Mesendoderm (in vitro differentiated cells): ENCODE results near the gene RPL9.

Experiments used
- DNase-seq: peaks from one replicate; pipeline ENCODE4 v3.0.0; 2013
- H2AK5ac ChIP-seq: 2 replicates; pipeline ENCODE4 v1.6.1; 2013; ENCODE audit warnings: low read length, inconsistent platforms
- H2BK120ac ChIP-seq: 2 replicates; pipeline ENCODE4 v1.6.1; 2013; ENCODE audit warnings: low read depth, mild to moderate bottlenecking, low read length, moderate library complexity, mixed read lengths
- H2BK15ac ChIP-seq: replicated peaks from 2 replicates; pipeline ENCODE4 v1.6.1; 2013; ENCODE audit warnings: low read depth, mild to moderate bottlenecking, moderate library complexity
- H2BK5ac ChIP-seq: 2 replicates; pipeline ENCODE4 v1.6.1; 2013; ENCODE audit warnings: low read length, inconsistent platforms
- H3K18ac ChIP-seq: 2 replicates; pipeline ENCODE4 v1.6.1; 2013; ENCODE audit warnings: mild to moderate bottlenecking, low read length, mixed read lengths
- H3K23ac ChIP-seq: one replicate; pipeline ENCODE4 v1.6.1; 2013; ENCODE audit warnings: low read length
- H3K27ac ChIP-seq: 2 replicates; pipeline ENCODE4 v1.5.1; 2013; ENCODE audit warnings: low read depth, mild to moderate bottlenecking, inconsistent platforms, low read length, moderate library complexity
- H3K27me3 ChIP-seq: 2 replicates; pipeline ENCODE4 v1.6.1; 2013; ENCODE audit warnings: low read length, control low read depth, mild to moderate bottlenecking, inconsistent platforms; ENCODE audit not compliant: insufficient read depth, poor library complexity
- H3K36me3 ChIP-seq: 2 replicates; pipeline ENCODE4 v1.6.1; 2013; ENCODE audit warnings: low read length, inconsistent platforms; ENCODE audit not compliant: control insufficient read depth, insufficient read depth
- H3K4ac ChIP-seq: one replicate; pipeline ENCODE4 v1.6.1; 2013; ENCODE audit warnings: low read depth, mild to moderate bottlenecking, low read length, moderate library complexity
- H3K4me1 ChIP-seq: 2 replicates; pipeline ENCODE4 v1.6.1; 2013; ENCODE audit warnings: low read depth, low read length, inconsistent platforms; ENCODE audit not compliant: control insufficient read depth
- H3K4me2 ChIP-seq: 2 replicates; pipeline ENCODE4 v1.6.1; 2013; ENCODE audit warnings: low read length
- H3K4me3 ChIP-seq: 2 replicates; pipeline ENCODE4 v1.5.1; 2013; ENCODE audit warnings: mild to moderate bottlenecking, low read length
- H3K56ac ChIP-seq: one replicate; pipeline ENCODE4 v1.6.1; 2013; ENCODE audit warnings: low read length
- H3K79me1 ChIP-seq: 2 replicates; pipeline ENCODE4 v1.6.1; 2013; ENCODE audit warnings: low read length, inconsistent platforms
- H3K79me2 ChIP-seq: 2 replicates; pipeline ENCODE4 v1.6.1; 2013; ENCODE audit warnings: mild to moderate bottlenecking, low read length; ENCODE audit not compliant: control insufficient read depth, insufficient read depth
- H3K9ac ChIP-seq: 2 replicates; pipeline ENCODE4 v1.6.1; 2013; ENCODE audit warnings: low read length, inconsistent platforms
- H4K5ac ChIP-seq: one replicate; pipeline ENCODE4 v1.6.1; 2013; ENCODE audit warnings: low read length
- H4K8ac ChIP-seq: one replicate; pipeline ENCODE4 v1.6.1; 2013; ENCODE audit warnings: low read depth, mild to moderate bottlenecking, control low read depth, low read length, moderate library complexity
- WGBS: extraction: QIAGEN DNeasy Blood & Tissue Kit; methylation state at CpG from one replicate; pipeline ENCODE4 v1.1.7; 2013; ENCODE audit warnings: low lambda C conversion rate, missing lambda C conversion rate; ENCODE audit not compliant: insufficient coverage; ENCODE audit errors: extremely low coverage; 5-methylcytosine and 5-hydroxymethylcytosine counted together

Gene RPL9

GRCh38 chr4:39498727-39499020 is 40.0 kb upstream of the RPL9 start:
- no peak overlapping the region for H3K4me2 ChIP-seq
- no peak overlapping the region for H3K4ac ChIP-seq
- peaks cover 3% of the 10 kb centered on the region for H3K36me3 ChIP-seq
- no peak overlapping the region for H3K27ac ChIP-seq
- H2AK5ac ChIP-seq, result no peak overlapping the region
- no peaks in the 10 kb centered on the region for H3K79me1 ChIP-seq
- H4K8ac ChIP-seq, result no peak overlapping the region
- H3K18ac ChIP-seq, result no peak overlapping the region
- H3K4me1 ChIP-seq, result no peaks in the 10 kb centered on the region
- no peak overlapping the region for H3K4me3 ChIP-seq
- no peak overlapping the region for H2BK5ac ChIP-seq
- H3K79me2 ChIP-seq, result no peaks in the 10 kb centered on the region
- no peak overlapping the region for H4K5ac ChIP-seq
- H2BK120ac ChIP-seq, result no peak overlapping the region
- H2BK15ac ChIP-seq, result no peak overlapping the region
- no peak for DNase-seq
- no peak overlapping the region for H3K56ac ChIP-seq
- H3K27me3 ChIP-seq, result no peaks in the 10 kb centered on the region
- no peak overlapping the region for H3K9ac ChIP-seq
- H3K23ac ChIP-seq, result no peak overlapping the region

- no peaks in the 10 kb centered on the region for H3K79me1 ChIP-seq
- no peak overlapping the region for H3K27ac ChIP-seq
- no peak overlapping the region for H3K4me3 ChIP-seq
- H3K18ac ChIP-seq, result no peak overlapping the region
- H3K36me3 ChIP-seq, result peaks cover under 1% of the 10 kb centered on the region
- no peak overlapping the region for H3K23ac ChIP-seq
- no peak overlapping the region for H4K8ac ChIP-seq
- no peak overlapping the region for H3K4me2 ChIP-seq
- H3K4ac ChIP-seq, result no peak overlapping the region
- H2BK120ac ChIP-seq, result no peak overlapping the region
- H3K27me3 ChIP-seq, result no peaks in the 10 kb centered on the region
- WGBS, result no CpG with 5 or more reads among the region's 1 CpG
- H3K9ac ChIP-seq, result no peak overlapping the region
- DNase-seq, result no peak
- H3K79me2 ChIP-seq, result no peaks in the 10 kb centered on the region
- H2BK15ac ChIP-seq, result no peak overlapping the region
- no peak overlapping the region for H2AK5ac ChIP-seq
- H4K5ac ChIP-seq, result no peak overlapping the region
- H2BK5ac ChIP-seq, result no peak overlapping the region
- no peaks in the 10 kb centered on the region for H3K4me1 ChIP-seq
- H3K56ac ChIP-seq, result no peak overlapping the region
These were observed 39.4 kb upstream of the RPL9 start for GRCh38 chr4:39497909-39498726.

DNA sequence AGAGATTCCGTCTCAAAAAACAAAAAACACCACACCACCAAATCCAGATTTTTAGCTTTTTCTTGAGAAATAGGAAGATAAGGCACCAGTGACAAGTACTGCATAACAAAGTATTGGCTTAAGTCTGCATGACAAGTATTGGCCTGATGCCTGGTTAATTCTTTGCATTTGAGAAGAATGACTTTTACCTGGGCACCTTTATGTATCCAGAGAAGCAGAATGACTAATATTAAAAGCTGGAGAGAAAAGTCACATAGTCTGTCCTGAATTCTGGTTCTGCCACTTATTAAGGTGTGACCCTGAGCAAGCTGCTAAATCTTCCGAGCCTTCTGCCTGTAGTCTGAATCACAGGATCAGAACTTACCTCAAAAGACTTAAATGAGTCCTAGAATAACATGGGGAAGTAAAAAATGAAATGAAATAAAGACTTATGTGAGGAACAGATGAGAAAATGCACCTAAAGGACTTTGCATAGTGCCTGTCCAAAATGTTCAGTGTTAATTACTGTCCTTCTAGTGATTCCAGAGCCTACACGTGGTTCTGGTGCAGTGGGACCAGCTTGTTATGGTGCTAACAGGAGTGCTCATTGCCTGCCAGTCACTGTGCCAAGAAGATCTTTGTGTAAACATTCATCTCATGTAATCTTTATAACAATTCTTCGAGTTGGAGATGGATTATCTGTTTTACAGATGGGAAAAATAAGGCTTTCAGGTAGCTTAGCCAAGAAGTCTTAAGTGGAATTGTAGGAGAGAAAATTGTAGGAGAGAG is 36.9 kb upstream of the RPL9 start:
- no peak overlapping the region for H3K23ac ChIP-seq
- H4K5ac ChIP-seq, result no peak overlapping the region
- no peak overlapping the region for H3K27ac ChIP-seq
- H2BK15ac ChIP-seq, result no peak overlapping the region
- no peaks in the 10 kb centered on the region for H3K79me2 ChIP-seq
- H3K79me1 ChIP-seq, result no peaks in the 10 kb centered on the region
- no peak overlapping the region for H2AK5ac ChIP-seq
- DNase-seq, result no peak
- WGBS, result no CpG with 5 or more reads among the region's 4 CpGs
- H4K8ac ChIP-seq, result no peak overlapping the region
- no peak overlapping the region for H3K9ac ChIP-seq
- H3K4me2 ChIP-seq, result no peak overlapping the region
- no peaks in the 10 kb centered on the region for H3K27me3 ChIP-seq
- no peak overlapping the region for H2BK120ac ChIP-seq
- no peaks in the 10 kb centered on the region for H3K36me3 ChIP-seq
- H3K4me1 ChIP-seq, result no peaks in the 10 kb centered on the region
- H3K4me3 ChIP-seq, result no peak overlapping the region
- no peak overlapping the region for H2BK5ac ChIP-seq
- H3K56ac ChIP-seq, result no peak overlapping the region
- H3K18ac ChIP-seq, result no peak overlapping the region
- H3K4ac ChIP-seq, result no peak overlapping the region

DNA sequence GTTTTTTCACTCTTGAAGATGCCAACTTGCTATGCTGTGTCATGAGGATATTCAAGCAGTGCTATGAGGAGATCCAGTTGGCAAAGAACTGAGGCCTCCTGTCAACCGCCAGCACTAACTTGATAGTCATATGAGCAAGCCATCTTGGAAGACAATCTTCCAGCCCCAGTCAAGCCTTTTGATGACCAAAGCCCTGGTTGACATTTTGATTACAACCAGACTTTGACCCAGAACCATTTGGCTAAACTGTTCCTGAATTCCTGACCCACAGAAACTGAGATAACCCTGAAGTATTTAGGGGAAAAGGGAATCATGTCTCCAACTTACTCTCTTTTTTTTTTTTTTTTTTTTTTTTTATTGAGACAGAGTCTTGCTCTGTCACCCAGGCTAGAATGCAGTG is 35.6 kb upstream of the RPL9 start:
- no peak overlapping the region for H3K9ac ChIP-seq
- H3K56ac ChIP-seq, result no peak overlapping the region
- no peak overlapping the region for H2BK15ac ChIP-seq
- H3K4me1 ChIP-seq, result no peaks in the 10 kb centered on the region
- no peak overlapping the region for H3K4ac ChIP-seq
- no peak for DNase-seq
- no peak overlapping the region for H2AK5ac ChIP-seq
- H2BK5ac ChIP-seq, result no peak overlapping the region
- no peaks in the 10 kb centered on the region for H3K79me1 ChIP-seq
- no peaks in the 10 kb centered on the region for H3K36me3 ChIP-seq
- H4K8ac ChIP-seq, result no peak overlapping the region
- no peaks in the 10 kb centered on the region for H3K27me3 ChIP-seq
- H3K79me2 ChIP-seq, result no peaks in the 10 kb centered on the region
- H3K27ac ChIP-seq, result no peak overlapping the region
- H3K4me3 ChIP-seq, result no peak overlapping the region
- no peak overlapping the region for H3K23ac ChIP-seq
- H3K18ac ChIP-seq, result no peak overlapping the region
- H3K4me2 ChIP-seq, result no peak overlapping the region
- WGBS, result no CpG with 5 or more reads among the region's 1 CpG
- no peak overlapping the region for H4K5ac ChIP-seq
- H2BK120ac ChIP-seq, result no peak overlapping the region

- H3K27ac ChIP-seq, result no peak overlapping the region
- H3K9ac ChIP-seq, result no peak overlapping the region
- H4K5ac ChIP-seq, result no peak overlapping the region
- H3K18ac ChIP-seq, result no peak overlapping the region
- no peak for DNase-seq
- H3K27me3 ChIP-seq, result no peaks in the 10 kb centered on the region
- no peak overlapping the region for H4K8ac ChIP-seq
- no peak overlapping the region for H2BK5ac ChIP-seq
- no peak overlapping the region for H2AK5ac ChIP-seq
- no peak overlapping the region for H3K23ac ChIP-seq
- H3K79me1 ChIP-seq, result no peaks in the 10 kb centered on the region
- H2BK15ac ChIP-seq, result no peak overlapping the region
- no CpG with 5 or more reads among the region's 2 CpGs for WGBS
- H3K56ac ChIP-seq, result no peak overlapping the region
- no peaks in the 10 kb centered on the region for H3K36me3 ChIP-seq
- no peaks in the 10 kb centered on the region for H3K4me1 ChIP-seq
- no peak overlapping the region for H3K4me2 ChIP-seq
- no peak overlapping the region for H3K4me3 ChIP-seq
- no peak overlapping the region for H3K4ac ChIP-seq
- no peak overlapping the region for H2BK120ac ChIP-seq
- no peaks in the 10 kb centered on the region for H3K79me2 ChIP-seq
These were observed 31.6 kb upstream of the RPL9 start for GRCh38 chr4:39490322-39490721.
